Omental fat pad (tissue), 4 donors: ENCODE measurements around the gene PRIMPOL. TPM values are rescaled to one million over a fixed set of nuclear protein-coding genes. Genes with fewer than 3 reads are reported as not detected.

Experiments used
- ATAC-seq: fragments of 150-250 bp; one replicate; pipeline ENCODE4 v1.9.1; 2016; ENCODE audit warnings: mild to moderate bottlenecking, moderate library complexity; ENCODE audit not compliant: low FRiP score
- DNase-seq: peaks from one replicate; pipeline ENCODE4 v3.0.0-alpha.2; 2019; ENCODE audit warnings: low spot score
- total RNA-seq, 4 donors: library from RNA; depleted of rRNA; stranded (reverse); fragments of >200 nt; gene quantifications; one replicate each; pipeline ENCODE4 v1.1.0, GENCODE V29; 2016
- TF ChIP-seq, protein P1 (sequence below), 3 donors: fragments of 450-650 bp; IDR thresholded peaks; one replicate each; pipeline ENCODE4 v1.5.1; 2016 to 2017; ENCODE audit warnings: antibody characterized with exemption in 3 of 3, mild to moderate bottlenecking in 3 of 3, moderate library complexity in 2 of 3

The PRIMPOL gene
- total RNA-seq, 4 donors from 2014 or later: 8.2 to 23.0 (median 13.7) TPM

DNA sequence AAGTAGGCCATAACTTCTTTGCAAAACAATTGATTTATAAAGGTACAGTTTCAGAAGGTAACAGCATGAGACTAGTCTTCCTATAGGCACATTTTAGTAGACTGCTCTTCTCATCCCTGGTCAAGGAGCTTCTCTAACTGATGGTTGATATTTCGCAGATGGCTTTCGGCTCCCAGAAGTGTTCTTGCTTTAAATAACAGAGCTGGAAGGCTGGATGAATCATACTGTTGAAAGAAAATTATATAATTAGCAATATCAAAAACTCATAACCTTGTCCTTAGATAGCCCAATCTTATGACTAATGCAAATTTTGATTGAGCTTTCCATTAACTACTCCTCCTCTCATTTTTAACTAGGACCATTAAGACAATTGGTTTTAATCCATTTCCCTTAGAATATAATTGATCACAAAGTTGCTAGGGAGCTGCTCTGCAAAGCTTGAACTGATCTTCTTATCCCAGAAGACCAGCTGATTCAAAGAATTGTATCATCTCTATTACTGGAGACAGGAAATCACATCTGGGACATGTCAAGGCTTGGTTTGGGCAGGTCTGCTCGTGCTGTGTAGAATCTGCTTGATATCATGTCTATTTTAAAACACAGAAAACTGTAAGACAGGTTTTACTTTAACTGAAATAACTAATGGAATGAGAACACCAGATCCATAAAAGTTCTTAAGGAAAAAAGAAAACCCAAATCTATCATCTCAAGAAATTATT, 45.8 kb downstream of the PRIMPOL start:
- ATAC-seq: no peak
- TF ChIP-seq, protein P1, sequence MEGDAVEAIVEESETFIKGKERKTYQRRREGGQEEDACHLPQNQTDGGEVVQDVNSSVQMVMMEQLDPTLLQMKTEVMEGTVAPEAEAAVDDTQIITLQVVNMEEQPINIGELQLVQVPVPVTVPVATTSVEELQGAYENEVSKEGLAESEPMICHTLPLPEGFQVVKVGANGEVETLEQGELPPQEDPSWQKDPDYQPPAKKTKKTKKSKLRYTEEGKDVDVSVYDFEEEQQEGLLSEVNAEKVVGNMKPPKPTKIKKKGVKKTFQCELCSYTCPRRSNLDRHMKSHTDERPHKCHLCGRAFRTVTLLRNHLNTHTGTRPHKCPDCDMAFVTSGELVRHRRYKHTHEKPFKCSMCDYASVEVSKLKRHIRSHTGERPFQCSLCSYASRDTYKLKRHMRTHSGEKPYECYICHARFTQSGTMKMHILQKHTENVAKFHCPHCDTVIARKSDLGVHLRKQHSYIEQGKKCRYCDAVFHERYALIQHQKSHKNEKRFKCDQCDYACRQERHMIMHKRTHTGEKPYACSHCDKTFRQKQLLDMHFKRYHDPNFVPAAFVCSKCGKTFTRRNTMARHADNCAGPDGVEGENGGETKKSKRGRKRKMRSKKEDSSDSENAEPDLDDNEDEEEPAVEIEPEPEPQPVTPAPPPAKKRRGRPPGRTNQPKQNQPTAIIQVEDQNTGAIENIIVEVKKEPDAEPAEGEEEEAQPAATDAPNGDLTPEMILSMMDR (IDR thresholded peaks at IDR 0.05): no peak

DNA sequence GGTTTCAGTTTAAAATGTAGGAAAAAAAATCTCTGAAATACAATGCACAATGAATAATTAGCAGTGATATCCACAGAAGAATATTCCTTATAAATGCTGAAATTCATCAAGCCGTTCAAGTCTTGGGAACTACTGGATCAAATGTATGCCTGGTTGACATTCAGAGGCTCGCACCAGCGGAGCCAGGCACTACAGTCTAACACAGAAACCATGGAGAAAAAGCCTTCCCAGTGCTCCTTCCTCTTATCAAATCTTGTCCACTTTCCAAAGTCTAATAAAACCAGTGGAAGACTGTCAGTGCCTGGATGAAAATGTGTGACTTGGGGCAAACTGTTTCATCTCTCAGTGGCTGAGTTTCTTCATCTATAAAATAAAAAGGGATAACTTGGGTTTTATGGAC, 48.4 kb downstream of the PRIMPOL start:
- TF ChIP-seq, protein P1 (IDR thresholded peaks at IDR 0.05): no peak
- ATAC-seq (no peak), DNase-seq (no peak)

More for the DNA sequence above, 45.8 kb downstream of the PRIMPOL start:
- DNase-seq: no peak

DNA sequence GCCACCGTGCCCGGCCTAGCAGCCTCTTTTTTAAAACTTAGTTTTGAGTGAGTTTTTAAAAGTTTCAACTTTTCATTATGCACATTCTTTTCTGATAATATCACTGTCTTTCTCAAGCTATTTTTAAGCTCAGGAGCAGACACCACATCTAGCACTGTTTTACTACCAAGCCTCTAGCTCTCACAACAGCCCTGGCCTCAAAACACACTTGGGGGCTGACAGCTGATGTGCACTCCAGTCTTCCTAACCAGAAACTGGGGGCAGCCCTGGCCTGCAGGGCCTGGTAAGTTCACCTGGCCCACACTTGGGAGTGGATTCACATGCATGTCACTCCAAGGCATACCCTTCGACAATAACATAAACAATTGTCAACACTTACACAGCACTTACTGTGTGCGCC, 50.4 kb downstream of the PRIMPOL start:
- ATAC-seq: no peak
- no peak for DNase-seq
- TF ChIP-seq, protein P1 (IDR thresholded peaks at IDR 0.05): no peak

DNA sequence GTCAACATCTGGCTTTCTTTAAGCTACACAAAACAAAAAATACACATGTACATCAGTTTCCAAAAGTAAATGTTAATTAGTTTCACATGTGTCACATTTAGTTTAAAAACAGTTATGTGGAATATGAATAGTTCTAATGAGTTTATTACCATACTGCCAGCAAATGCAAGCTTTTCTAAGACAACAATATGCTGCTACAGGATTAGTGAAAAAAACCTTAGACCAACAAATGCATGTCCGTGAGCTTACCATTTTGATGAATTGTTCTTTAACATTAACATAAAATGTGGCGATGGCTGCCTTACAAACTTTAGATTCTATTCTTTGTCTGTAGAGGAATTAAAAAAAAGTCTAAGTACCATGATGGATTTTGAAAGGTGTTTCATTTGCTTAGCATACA, 52.6 kb downstream of the PRIMPOL start:
- ATAC-seq: no peak
- DNase-seq: no peak
- TF ChIP-seq, protein P1 (IDR thresholded peaks at IDR 0.05): no peak

DNA sequence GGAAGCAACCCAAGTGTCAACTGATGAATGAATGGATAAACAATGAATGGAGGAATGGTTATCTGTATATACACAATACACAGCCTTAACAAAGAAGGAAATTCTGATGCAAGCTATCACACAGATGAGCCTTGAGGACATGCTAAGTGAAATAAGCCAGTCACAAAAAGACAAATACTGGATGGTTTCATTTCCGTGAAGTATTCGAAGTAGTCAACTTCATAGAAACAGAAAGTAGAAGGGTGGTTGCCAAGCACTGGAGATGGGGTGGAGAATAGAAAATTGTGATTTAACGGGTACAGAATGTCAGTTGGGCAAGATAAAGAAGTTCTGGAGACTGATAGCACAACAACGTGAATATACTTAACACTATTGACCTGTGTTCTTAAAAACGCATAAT, 56.2 kb downstream of the PRIMPOL start:
- ATAC-seq (no peak), DNase-seq (no peak)
- TF ChIP-seq, protein P1 (IDR thresholded peaks at IDR 0.05): no peak

DNA sequence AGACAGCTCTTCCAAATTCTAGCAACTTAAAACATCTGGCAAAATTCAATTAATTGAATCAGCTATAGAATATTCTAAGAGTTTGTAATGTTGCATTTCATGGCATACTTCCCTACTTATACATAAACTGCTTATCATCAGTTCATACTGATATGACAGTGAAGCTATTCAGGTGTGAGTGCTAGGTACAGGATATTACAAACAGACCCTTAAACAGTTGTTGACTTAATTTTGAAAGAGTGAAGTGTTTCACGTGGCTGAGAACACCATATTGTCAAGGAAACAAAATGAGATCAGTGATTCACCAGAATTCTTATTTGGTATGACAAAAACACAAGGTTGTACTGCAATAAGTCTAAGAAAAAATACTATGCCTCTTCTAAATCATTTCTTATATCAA, 56.9 kb downstream of the PRIMPOL start:
- DNase-seq (no peak), ATAC-seq (no peak)
- TF ChIP-seq, protein P1 (IDR thresholded peaks at IDR 0.05): no peak

DNA sequence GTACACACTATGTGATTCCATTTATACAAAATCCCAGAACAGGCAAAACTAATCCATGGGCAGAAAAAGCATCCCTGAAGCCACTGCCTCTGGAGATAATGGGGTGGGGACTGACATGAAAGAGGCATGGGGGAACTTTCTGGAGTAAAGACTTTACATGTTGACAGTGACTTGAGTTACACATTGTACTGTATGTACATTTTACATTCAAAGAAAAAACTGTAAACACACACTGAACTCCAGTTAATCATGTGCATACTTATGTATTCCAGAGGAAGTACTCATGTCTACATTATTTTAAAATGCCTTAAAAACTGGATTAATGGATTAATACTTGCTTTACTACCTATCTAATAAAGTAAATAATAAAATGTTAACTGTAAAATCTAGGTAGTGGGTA, 62.8 kb downstream of the PRIMPOL start:
- ATAC-seq: no peak
- DNase-seq: no peak
- TF ChIP-seq, protein P1 (IDR thresholded peaks at IDR 0.05): no peak
